Smooth muscle cell of the pulmonary artery (primary cell): ENCODE measurements around the gene MPC1. TPM values are rescaled to one million over a fixed set of nuclear protein-coding genes. Genes with fewer than 3 reads are reported as not detected.

Experiments
- total RNA-seq: library from RNA; depleted of rRNA; stranded (reverse); fragments of >200 nt; gene quantifications from 2 replicates; pipeline ENCODE4 v1.2.3, GENCODE V29; 2014

The MPC1 gene
- total RNA-seq = 17.7 and 22.7 TPM in 2 replicates

DNA sequence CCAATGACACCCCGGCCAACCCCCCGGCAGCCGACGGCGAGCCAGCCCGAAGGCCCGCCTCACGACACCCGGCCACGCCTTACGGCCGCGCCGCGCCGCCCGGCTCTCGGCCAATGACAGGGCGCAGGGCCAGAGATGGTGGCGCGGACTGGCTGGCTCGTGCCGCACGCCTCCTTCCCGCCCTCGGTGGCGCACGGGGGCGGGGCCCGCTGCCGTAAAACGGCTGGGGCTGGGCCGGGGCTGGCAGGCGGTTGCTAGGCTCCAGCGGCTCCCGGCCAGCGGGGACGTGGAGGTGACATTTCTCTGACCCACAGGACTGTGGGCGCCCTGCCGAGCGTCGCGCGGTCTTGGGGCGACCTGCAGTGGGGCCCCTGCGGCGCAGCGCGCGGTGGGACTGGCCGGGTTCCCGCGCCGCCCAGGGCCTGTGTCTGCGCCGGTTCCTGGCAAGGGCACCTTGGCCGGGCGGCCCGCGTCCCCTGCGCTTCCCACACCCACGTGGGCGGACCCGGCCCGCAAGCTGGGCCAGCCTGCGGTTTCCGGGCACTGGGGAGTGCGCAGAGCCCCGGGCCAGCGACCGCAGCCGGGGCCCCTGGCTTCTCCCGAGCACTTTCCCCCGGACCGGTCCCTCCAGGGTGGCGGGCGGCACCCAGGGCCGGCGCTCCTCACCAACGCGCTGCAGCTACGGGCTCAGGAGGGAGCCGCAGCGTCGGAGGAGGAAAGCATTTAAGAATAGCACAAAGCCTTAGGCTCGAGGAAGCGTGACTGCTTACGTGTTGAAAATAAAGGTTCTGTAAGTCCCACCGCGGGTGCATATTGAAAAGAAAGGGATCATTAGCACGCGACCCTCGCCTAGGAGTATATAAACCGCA is at the start of gene MPC1:
MPC1 (minus strand) TSS at position 8 of the 869 bp plus-strand sequence. CDS start 64 bp downstream, outside the sequence.

DNA sequence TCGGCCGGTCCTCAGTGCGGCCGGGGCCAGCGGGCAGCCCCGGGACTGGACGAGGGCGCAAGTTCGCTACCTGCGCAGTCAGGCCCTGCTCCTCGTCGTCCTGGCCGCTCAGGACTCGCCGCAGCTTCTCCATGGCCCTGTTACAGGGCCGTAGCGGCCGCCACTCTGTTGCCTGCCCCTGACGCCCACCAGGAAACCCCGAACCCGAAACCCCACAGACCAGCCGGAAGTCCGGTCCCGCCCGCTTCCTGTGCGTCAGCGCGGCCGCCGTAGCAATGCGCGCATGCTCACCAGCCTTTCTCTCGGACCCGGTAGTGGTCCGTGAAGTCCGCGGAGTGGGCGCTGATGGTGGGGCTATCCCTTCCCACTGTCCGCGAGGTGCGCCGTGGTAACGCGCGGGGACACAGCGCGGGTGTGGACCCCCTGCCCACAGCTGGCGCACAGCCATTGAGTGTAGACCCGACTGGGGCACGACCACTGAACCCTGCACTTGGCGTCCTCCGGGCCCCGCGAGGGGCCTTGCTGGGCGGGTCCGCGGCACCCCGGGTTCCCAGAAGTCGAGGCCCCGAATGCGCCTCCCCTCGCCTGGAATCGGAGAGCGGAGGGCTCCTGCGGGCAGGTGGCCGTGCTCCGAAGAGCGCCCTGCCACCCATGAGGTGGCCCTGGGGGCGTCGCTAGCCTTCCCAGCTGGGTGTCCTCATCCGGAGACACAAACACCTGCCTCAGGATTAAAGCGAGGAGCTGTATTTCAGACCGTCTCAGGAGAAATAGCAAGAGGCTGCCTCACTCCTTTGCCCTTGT is 40.2 kb downstream of the MPC1 start, which contains the start of gene SFT2D1:
SFT2D1 (minus strand) TSS at position 197 of the 801 bp plus-strand sequence; CDS start at position 133, 64 bp downstream.

Other genes starting within 250 kb of the MPC1 start
- not detected in 2 replicates for gene TBXT, start 215.1 kb downstream of the MPC1 start, total RNA-seq
- gene PRR18, start 74.5 kb downstream of the MPC1 start, total RNA-seq = not detected in 2 replicates
- gene SFT2D1, start 40.4 kb downstream of the MPC1 start, total RNA-seq = 38.0 and 44.1 TPM in 2 replicates
- gene RAMACL, start 203.7 kb upstream of the MPC1 start, total RNA-seq = 1.6 and 2.0 TPM in 2 replicates
- gene RPS6KA2, start 244.3 kb upstream of the MPC1 start, total RNA-seq = 74.3 and 110 TPM in 2 replicates